Panc1 (cell line): Measurements from ENCODE around the gene FGF7. TPM values are rescaled to one million over a fixed set of nuclear protein-coding genes. Genes with fewer than 3 reads are reported as not detected.

Experiments used
- ATAC-seq: fragments of 200-7000 bp; cut with Tn5 transposase; 2 replicates; pipeline ENCODE4 v1.9.1; 2020; ENCODE audit warnings: mild to moderate bottlenecking, moderate library complexity
- BruUV-seq: library from RNA; stranded (reverse); fragments of 400-500 nt; replicated peaks from 2 replicates; lab custom pipeline; 2021; lab: Mats Ljungman, UMichigan
- CTCF ChIA-PET: fragments of 300-600 bp; sonication (Branson Sonifier 250); formaldehyde crosslinking; loops from one replicate; lab custom pipeline; 2022; ENCODE audit warnings: antibody characterized with exemption; lab: Charles Lee
- POLR2A ChIA-PET: fragments of 300-600 bp; sonication (Branson Sonifier 250); formaldehyde crosslinking; loops from one replicate; lab custom pipeline; 2022; ENCODE audit warnings: antibody characterized with exemption; lab: Charles Lee
- DNase-seq: peaks from one replicate; pipeline ENCODE4 v3.0.0-alpha.2; 2010; ENCODE audit warnings: low read depth, low spot score
- H3K27ac ChIP-seq: 2 replicates; pipeline ENCODE4 v1.5.1; 2011; ENCODE audit warnings: mild to moderate bottlenecking, low read length, inconsistent platforms
- H3K27me3 ChIP-seq: fragments of 200-500 bp; sonication (Bioruptor generic); 2 replicates; pipeline ENCODE4 v1.6.0; 2014; ENCODE audit warnings: low read length, inconsistent platforms; ENCODE audit not compliant: control insufficient read depth, insufficient read depth
- H3K36me3 ChIP-seq: fragments of 200-500 bp; sonication (Bioruptor generic); 2 replicates; pipeline ENCODE4 v1.5.1; 2014; ENCODE audit warnings: inconsistent platforms, mild to moderate bottlenecking, low read length, moderate library complexity; ENCODE audit not compliant: control insufficient read depth, insufficient read depth
- H3K4me1 ChIP-seq: 2 replicates; pipeline ENCODE4 v1.5.1; 2011; ENCODE audit warnings: inconsistent platforms, mild to moderate bottlenecking, low read length, moderate library complexity; ENCODE audit not compliant: control insufficient read depth, insufficient read depth
- H3K4me3 ChIP-seq, 2 experiments: 2 replicates each; pipeline ENCODE4 v1.5.1; 2011 to 2012; ENCODE audit warnings: low read depth in 2 of 2, low read length in 2 of 2, mild to moderate bottlenecking in 2 of 2, inconsistent platforms in 1 of 2, moderate library complexity in 1 of 2
- H3K9me3 ChIP-seq: fragments of 200-500 bp; sonication (Bioruptor generic); 2 replicates; pipeline ENCODE4 v1.5.1; 2014; ENCODE audit warnings: low read depth, mild to moderate bottlenecking, inconsistent platforms, low read length, moderate library complexity; ENCODE audit not compliant: control insufficient read depth, insufficient read depth
- CTCF ChIP-seq: fragments of 450-650 bp; IDR thresholded peaks from 2 replicates; pipeline ENCODE4 v1.5.1; 2017; ENCODE audit warnings: mild to moderate bottlenecking
- POLR2AphosphoS5 ChIP-seq: IDR thresholded peaks from 2 replicates; pipeline ENCODE4 v1.6.1; 2012; ENCODE audit warnings: mild to moderate bottlenecking, low read depth, low read length, moderate library complexity
- SIN3A ChIP-seq: IDR thresholded peaks from 2 replicates; pipeline ENCODE4 v1.6.1; 2012; ENCODE audit warnings: low read depth, mild to moderate bottlenecking, low read length, moderate library complexity, borderline replicate concordance; ENCODE audit not compliant: insufficient read depth
- TCF7L2 ChIP-seq: IDR thresholded peaks from 2 replicates; pipeline ENCODE4 v1.6.1; 2011; ENCODE audit warnings: mild to moderate bottlenecking, low read depth, low read length, inconsistent platforms
- in situ Hi-C: cut with HindIII; loops from 2 replicates; pipeline ENCODE4 v1.10.0; 2016; ENCODE audit warnings: low sequenced_read_pairs, low pct_unique_long_range_greater_than_20kb
- intact Hi-C: fragments of 100-400 bp; cut with micrococcal nuclease; formaldehyde crosslinking; loops from one replicate; pipeline ENCODE4 v1.10.0; 2022; ENCODE audit not compliant: unreplicated experiment
- total RNA-seq: library from RNA; stranded (reverse); gene quantifications from one replicate; pipeline ENCODE4 v1.2.1, GENCODE V29; 2021; ENCODE audit not compliant: unreplicated experiment
- TF ChIP-seq, protein P1 (sequence below), 2 experiments: IDR thresholded peaks; 2 replicates each; pipeline ENCODE4 v1.6.1; 2011 to 2012; ENCODE audit warnings: low read depth in 2 of 2, control low read depth in 1 of 2, low read length in 1 of 2, mild to moderate bottlenecking in 1 of 2, moderate library complexity in 1 of 2; ENCODE audit not compliant: insufficient read depth in 1 of 2

Gene FGF7
- total RNA-seq, 1 experiment from 2014 or later = not detected

- TF ChIP-seq SIN3A = no peak
- TF ChIP-seq TCF7L2 = no peak
- TF ChIP-seq CTCF = no peak
- no peak for TF ChIP-seq POLR2AphosphoS5
- TF ChIP-seq, protein P1, sequence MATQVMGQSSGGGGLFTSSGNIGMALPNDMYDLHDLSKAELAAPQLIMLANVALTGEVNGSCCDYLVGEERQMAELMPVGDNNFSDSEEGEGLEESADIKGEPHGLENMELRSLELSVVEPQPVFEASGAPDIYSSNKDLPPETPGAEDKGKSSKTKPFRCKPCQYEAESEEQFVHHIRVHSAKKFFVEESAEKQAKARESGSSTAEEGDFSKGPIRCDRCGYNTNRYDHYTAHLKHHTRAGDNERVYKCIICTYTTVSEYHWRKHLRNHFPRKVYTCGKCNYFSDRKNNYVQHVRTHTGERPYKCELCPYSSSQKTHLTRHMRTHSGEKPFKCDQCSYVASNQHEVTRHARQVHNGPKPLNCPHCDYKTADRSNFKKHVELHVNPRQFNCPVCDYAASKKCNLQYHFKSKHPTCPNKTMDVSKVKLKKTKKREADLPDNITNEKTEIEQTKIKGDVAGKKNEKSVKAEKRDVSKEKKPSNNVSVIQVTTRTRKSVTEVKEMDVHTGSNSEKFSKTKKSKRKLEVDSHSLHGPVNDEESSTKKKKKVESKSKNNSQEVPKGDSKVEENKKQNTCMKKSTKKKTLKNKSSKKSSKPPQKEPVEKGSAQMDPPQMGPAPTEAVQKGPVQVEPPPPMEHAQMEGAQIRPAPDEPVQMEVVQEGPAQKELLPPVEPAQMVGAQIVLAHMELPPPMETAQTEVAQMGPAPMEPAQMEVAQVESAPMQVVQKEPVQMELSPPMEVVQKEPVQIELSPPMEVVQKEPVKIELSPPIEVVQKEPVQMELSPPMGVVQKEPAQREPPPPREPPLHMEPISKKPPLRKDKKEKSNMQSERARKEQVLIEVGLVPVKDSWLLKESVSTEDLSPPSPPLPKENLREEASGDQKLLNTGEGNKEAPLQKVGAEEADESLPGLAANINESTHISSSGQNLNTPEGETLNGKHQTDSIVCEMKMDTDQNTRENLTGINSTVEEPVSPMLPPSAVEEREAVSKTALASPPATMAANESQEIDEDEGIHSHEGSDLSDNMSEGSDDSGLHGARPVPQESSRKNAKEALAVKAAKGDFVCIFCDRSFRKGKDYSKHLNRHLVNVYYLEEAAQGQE (IDR thresholded peaks at IDR 0.05; ENCODE audit: insufficient read depth in 1 of 2, low read depth in 2 of 2, low read length in 1 of 2) = no peak
- ATAC-seq (no peak), DNase-seq (no peak)
- in situ Hi-C loops = no loop called here
- Histone ChIP-seq H3K4me3 (no peak overlapping the region), H3K27me3 (no peaks in the 10 kb centered on the region), H3K4me1 (no peaks in the 10 kb centered on the region), H3K27ac (no peak overlapping the region), H3K9me3 (no peaks in the 10 kb centered on the region), H3K36me3 (no peaks in the 10 kb centered on the region)
- ChIA-PET CTCF (no interaction called here), POLR2A (no interaction called here)
- no TSS peak for BruUV-seq
- intact Hi-C loops = no loop called here
These were observed 7.0 kb downstream of the FGF7 start for GRCh38 chr15:49430046-49430445.

- no peak for ATAC-seq
- no peaks in the 10 kb centered on the region for H3K9me3 ChIP-seq
- ChIA-PET POLR2A (no interaction called here), CTCF (no interaction called here)
- H3K4me1 ChIP-seq = no peaks in the 10 kb centered on the region
- TF ChIP-seq TCF7L2 (no peak), POLR2AphosphoS5 (no peak), SIN3A (no peak), CTCF (no peak)
- TF ChIP-seq, protein P1 (IDR thresholded peaks at IDR 0.05; ENCODE audit: insufficient read depth in 1 of 2, low read depth in 2 of 2, low read length in 1 of 2) = no peak
- H3K4me3 ChIP-seq = no peak overlapping the region
- no TSS peak for BruUV-seq
- H3K27me3 ChIP-seq = no peaks in the 10 kb centered on the region
- H3K27ac ChIP-seq = no peak overlapping the region
- DNase-seq = no peak
- no peaks in the 10 kb centered on the region for H3K36me3 ChIP-seq
- intact Hi-C loops (no loop called here), in situ Hi-C loops (no loop called here)
These were observed 12.1 kb downstream of the FGF7 start for GRCh38 chr15:49435174-49435573.
